T-helper 2 cell treated with Interferon-gamma antibody and Interleukin-4, amounts not matched to agents 100 ng/mL and 5 ng/mL, for 36 hours (primary cell): ENCODE results near the gene RNMT. TPM values are rescaled to one million over a fixed set of nuclear protein-coding genes. Genes with fewer than 3 reads are reported as not detected.
"Not testable (repeated sequence)": the region's sequence is repeated elsewhere in the genome, so short reads cannot be mapped to it uniquely, and the experiment has no call there.

ENCODE experiments used
- intact Hi-C: fragments of 100-400 bp; cut with micrococcal nuclease; formaldehyde crosslinking; loops from one replicate; pipeline ENCODE4 v1.15.1; 2023
- total RNA-seq: library from RNA; stranded (reverse); gene quantifications from 2 replicates; pipeline ENCODE4 v1.2.3, GENCODE V29; 2022

The RNMT gene
- total RNA-seq, 1 donor from 2014 or later: 30.9 TPM

- intact Hi-C loops: no loop called here
Observed at GRCh38 chr18:13730481-13730880, 4.0 kb downstream of the RNMT start.

- intact Hi-C loops: no loop called here
Observed at GRCh38 chr18:13735681-13736080, 9.2 kb downstream of the RNMT start.

- intact Hi-C loops: no loop called here
Observed at GRCh38 chr18:13745696-13746095, 19.2 kb downstream of the RNMT start.

- intact Hi-C loops: no loop called here
Observed at GRCh38 chr18:13746633-13747032, 20.2 kb downstream of the RNMT start.

GRCh38 chr18:13751599-13751998, 25.1 kb downstream of the RNMT start:
- intact Hi-C loops: not testable (repeated sequence)

- intact Hi-C loops: no loop called here
Observed at GRCh38 chr18:13756261-13756660, 29.8 kb downstream of the RNMT start.

- intact Hi-C loops: no loop called here
Observed at GRCh38 chr18:13756671-13757070, 30.2 kb downstream of the RNMT start.

GRCh38 chr18:13758622-13759021, 32.1 kb downstream of the RNMT start:
- intact Hi-C loops: no loop called here

GRCh38 chr18:13760047-13760446, 33.6 kb downstream of the RNMT start:
- intact Hi-C loops: no loop called here

GRCh38 chr18:13762690-13763439, 36.4 kb downstream of the RNMT start:
- intact Hi-C loops: no loop called here

GRCh38 chr18:13775058-13775457, 48.6 kb downstream of the RNMT start:
- intact Hi-C loops: no loop called here

GRCh38 chr18:13791181-13791580, 64.7 kb downstream of the RNMT start:
- intact Hi-C loops: no loop called here

- intact Hi-C loops: no loop called here
Observed at GRCh38 chr18:13793819-13794218, 67.3 kb downstream of the RNMT start.

- intact Hi-C loops: no loop called here
Observed at GRCh38 chr18:13796515-13796914, 70.0 kb downstream of the RNMT start.

- intact Hi-C loops: no loop called here
Observed at GRCh38 chr18:13797157-13797611, 70.7 kb downstream of the RNMT start.

GRCh38 chr18:13799396-13799795, 72.9 kb downstream of the RNMT start:
- intact Hi-C loops: no loop called here

GRCh38 chr18:13800505-13801259, 74.2 kb downstream of the RNMT start:
- intact Hi-C loops: loop anchor here (1.0 kb wide), 1 partner anchor 584 kb away; no protein-coding TSS in a partner anchor

- intact Hi-C loops: loop anchor here (1.0 kb wide), 1 partner anchor 585 kb away; no protein-coding TSS in a partner anchor
Observed at GRCh38 chr18:13801260-13801601, 74.8 kb downstream of the RNMT start.

- intact Hi-C loops: no loop called here
Observed at GRCh38 chr18:13804305-13804704, 77.8 kb downstream of the RNMT start.

GRCh38 chr18:13808294-13809042, 82.0 kb downstream of the RNMT start:
- intact Hi-C loops: no loop called here

- intact Hi-C loops: no loop called here
Observed at GRCh38 chr18:13809043-13809430, 82.6 kb downstream of the RNMT start.
